HG03045 (cell line): ENCODE measurements around the gene SUMO4.
"Not testable (repeated sequence)": the region's sequence is repeated elsewhere in the genome, so short reads cannot be mapped to it uniquely, and the experiment has no call there.

Source experiments
- ATAC-seq: cut with Tn5 transposase; IDR thresholded peaks from one replicate; pipeline ENCODE4 v1.9.1; 2021; ENCODE audit warnings: mild to moderate bottlenecking, moderate library complexity; ENCODE audit not compliant: unreplicated experiment

The SUMO4 gene

GRCh38 chr6:149431905-149432775 is 32.1 kb downstream of the SUMO4 start:
- ATAC-seq = no peak

- no peak for ATAC-seq
Observed at GRCh38 chr6:149433405-149433804, 33.3 kb downstream of the SUMO4 start.

GRCh38 chr6:149433881-149434280 is 33.8 kb downstream of the SUMO4 start:
- no peak for ATAC-seq

- no peak for ATAC-seq
Observed at GRCh38 chr6:149435919-149436586, 36.0 kb downstream of the SUMO4 start.

GRCh38 chr6:149436647-149437046 is 36.6 kb downstream of the SUMO4 start:
- ATAC-seq = no peak

- no peak for ATAC-seq
Observed at GRCh38 chr6:149437212-149437611, 37.1 kb downstream of the SUMO4 start.

- ATAC-seq = no peak
Observed at GRCh38 chr6:149438855-149439254, 38.8 kb downstream of the SUMO4 start.

GRCh38 chr6:149439626-149440025 is 39.6 kb downstream of the SUMO4 start:
- ATAC-seq = no peak

GRCh38 chr6:149440735-149441671 is 40.9 kb downstream of the SUMO4 start:
- no peak for ATAC-seq

- no peak for ATAC-seq
Observed at GRCh38 chr6:149441740-149442139, 41.7 kb downstream of the SUMO4 start.

- no peak for ATAC-seq
Observed at GRCh38 chr6:149443411-149444181, 43.5 kb downstream of the SUMO4 start.

- ATAC-seq = not testable (repeated sequence)
Observed at GRCh38 chr6:149444360-149445094, 44.5 kb downstream of the SUMO4 start.

GRCh38 chr6:149445095-149445466 is 45.0 kb downstream of the SUMO4 start:
- no peak for ATAC-seq

- no peak for ATAC-seq
Observed at GRCh38 chr6:149445573-149445972, 45.5 kb downstream of the SUMO4 start.

- no peak for ATAC-seq
Observed at GRCh38 chr6:149446791-149447376, 46.8 kb downstream of the SUMO4 start.

- ATAC-seq = no peak
Observed at GRCh38 chr6:149448821-149449453, 48.9 kb downstream of the SUMO4 start.

GRCh38 chr6:149449831-149450678 is 50.0 kb downstream of the SUMO4 start:
- no peak for ATAC-seq
